Measurements from ENCODE around the gene CCDC92B. TPM values are rescaled to one million over a fixed set of nuclear protein-coding genes. Genes with fewer than 3 reads are reported as not detected.
"Not testable (repeated sequence)": the region's sequence is repeated elsewhere in the genome, so short reads cannot be mapped to it uniquely, and the experiment has no call there.

Gene CCDC92B
- total RNA-seq, 1 donor from 2014 or later: not detected

DNA sequence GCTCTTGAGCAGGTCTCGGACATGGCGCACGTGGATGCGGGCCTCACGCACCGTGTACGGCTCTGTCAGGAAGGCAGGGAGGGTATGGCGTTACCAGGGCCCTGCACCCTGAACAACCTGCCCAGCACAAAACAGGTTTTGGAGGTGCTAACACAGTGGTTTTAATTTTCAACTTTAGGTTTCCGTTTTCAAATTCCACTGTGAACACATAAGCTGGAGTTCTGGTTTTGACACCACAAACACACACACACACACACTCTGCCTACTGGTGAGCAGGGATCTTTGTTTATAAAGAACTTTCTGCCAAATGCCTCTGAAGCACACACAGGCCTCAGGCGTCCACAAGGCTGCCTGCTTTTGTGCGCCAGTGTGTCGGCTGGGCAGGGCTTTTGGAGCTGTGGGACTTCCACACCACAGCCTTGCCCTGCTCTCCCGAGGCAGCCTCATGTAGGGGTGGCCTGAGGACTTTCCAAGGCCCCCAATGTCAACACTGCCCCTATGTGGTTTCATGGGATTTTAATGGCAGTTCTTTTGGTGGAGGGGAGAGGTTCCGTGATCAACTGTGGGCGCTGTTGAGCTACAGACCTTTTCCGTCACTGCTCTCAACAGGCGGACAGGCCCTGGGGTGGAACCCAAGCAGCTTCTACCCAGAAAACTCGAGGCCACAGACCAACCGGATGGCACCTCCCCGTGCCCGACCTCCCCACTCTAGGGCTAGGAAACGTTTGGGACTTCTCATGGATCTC is 47.3 kb downstream of the CCDC92B start:
- DNase-seq: no peak

- DNase-seq: no peak
These were observed 48.1 kb downstream of the CCDC92B start for GRCh38 chr17:2701161-2701995.

DNA sequence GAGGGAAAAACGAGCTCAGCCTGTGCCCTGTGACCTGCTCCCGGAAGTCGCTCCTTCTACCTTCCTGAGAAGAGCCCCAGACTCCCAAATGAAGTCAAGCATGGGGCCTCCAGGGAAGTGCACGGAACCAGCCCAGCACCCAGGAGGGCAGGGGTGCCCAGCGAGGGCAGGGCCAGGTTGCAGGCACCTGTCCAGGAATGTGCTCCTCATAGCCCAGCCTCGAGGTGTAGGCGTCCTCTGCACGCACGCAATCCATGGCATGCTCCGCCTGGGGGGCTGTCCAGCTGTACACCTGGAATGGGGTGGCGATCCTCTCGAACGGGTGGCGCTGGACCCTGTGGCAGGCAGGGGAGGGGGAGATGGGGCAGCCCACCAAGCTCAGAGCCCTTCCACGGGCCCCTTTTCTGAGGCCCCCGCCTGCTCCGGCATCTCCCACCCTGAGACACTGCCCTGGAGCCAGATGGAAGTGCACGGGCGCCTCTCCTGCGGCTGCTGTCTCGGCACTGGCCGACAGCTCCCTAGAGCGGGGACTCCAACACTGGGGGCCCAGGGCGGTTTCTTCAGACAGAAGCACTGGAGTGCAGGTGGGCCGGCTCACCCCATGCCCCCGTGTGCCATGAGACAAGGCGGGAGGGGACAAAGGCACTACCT is 48.8 kb downstream of the CCDC92B start:
- no peak for DNase-seq

DNA sequence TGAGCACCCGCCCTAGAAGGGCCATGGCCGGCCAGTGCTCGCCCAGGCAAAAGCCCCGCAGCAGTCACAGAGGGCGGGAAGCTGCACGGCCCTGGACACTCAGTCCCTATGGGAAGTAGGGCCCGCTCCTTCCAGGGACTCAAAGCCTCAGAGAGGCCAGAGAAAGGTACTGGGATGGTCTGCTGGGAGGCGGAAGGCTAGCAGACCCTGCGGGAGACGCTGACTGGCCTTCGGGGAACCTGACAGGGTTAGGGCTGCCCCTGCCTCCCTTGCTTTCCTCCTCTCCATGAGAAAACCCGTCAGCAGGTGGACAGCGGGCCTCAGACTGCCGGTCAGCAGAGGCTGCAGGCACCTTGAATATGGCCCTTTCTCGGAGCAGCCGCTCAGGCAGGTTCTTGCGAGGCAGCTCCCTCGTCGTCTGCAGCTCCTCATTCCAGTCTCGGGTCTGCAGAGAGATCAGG is 49.4 kb downstream of the CCDC92B start:
- DNase-seq: no peak

DNA sequence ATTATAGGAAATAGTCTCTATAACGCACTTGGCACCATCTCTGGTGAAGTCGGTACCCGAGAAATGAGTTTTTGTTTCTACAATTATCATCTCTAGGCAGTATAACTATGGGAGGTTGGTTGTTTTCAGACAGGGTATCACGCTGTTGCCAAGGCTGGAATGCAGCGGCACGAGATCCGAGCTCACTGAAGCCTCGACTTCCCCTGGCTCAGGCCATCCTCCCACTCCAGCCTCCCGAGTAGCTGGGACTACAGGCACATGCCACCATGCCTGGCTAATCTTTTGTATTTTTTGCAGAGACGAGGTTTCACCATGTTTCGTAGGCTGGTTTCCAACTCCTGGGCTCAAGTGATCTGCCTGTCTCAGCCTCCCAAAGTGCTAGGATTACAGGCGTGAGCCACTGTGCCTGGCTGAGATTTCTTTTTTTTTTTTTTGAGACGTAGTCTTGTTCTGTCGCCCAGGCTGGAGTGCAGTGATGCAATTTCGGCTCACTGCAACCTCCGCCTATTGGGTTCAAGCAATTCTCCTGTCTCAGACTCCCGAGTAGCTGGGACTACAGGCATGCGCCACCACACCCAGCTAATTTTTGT is 50.1 kb downstream of the CCDC92B start:
- DNase-seq: not testable (repeated sequence)

- no peak for DNase-seq
These were observed 51.8 kb downstream of the CCDC92B start for GRCh38 chr17:2697611-2698162.

GRCh38 chr17:2695961-2696760 is 53.3 kb downstream of the CCDC92B start:
- DNase-seq: no peak

GRCh38 chr17:2695243-2695960 is 54.0 kb downstream of the CCDC92B start:
- DNase-seq: no peak

GRCh38 chr17:2694381-2695242 is 54.8 kb downstream of the CCDC92B start:
- DNase-seq: no peak

- no peak for DNase-seq
These were observed 55.7 kb downstream of the CCDC92B start for GRCh38 chr17:2693561-2694380.

- no peak for DNase-seq
These were observed 56.7 kb downstream of the CCDC92B start for GRCh38 chr17:2692781-2693135.

- no peak for DNase-seq
These were observed 57.3 kb downstream of the CCDC92B start for GRCh38 chr17:2691965-2692780.

GRCh38 chr17:2691069-2691871 is 58.2 kb downstream of the CCDC92B start:
- DNase-seq: no peak

DNA sequence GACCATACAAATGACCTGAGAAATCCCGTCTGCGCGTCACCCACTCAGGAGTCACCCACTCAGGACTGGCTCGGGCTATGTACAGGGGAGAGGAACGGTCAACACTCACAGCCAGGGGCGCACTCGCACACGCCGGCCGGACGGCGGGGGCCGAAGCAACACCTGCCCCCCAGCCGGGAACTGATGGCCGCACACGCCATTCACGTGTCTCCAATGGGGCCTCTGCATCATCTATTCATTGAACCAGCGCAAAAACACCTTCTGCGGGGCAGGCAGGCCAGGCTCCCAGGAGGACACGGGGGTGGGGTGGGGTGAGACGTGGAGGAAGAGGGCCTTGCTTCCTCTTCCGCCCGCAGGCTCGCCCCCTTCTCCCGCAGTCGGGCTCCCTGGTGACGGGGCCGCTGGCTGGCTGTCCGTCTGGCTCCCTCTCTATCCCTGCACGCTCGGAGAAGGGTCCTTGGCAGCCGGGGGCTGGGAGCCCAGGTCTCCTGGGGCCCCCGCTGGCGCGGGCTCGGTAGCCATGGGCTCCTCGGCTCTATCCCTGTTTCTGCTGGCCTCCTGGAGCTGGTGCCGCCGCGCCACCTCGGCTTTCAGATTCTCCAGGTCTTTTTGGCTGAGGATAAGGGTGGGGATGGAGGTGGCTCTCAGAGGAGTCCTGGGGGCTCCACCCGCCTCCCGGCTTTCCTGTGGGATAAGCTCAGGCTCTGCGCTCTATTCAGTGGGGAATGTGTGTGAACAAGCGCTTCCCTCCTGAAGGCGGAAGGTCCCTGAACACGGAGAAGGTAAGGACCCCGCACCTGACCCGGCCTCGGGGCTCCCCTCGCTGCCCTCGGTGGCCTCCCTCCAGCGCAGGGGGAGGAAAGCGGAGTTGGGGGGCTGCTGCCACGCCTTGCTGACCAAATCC is 59.0 kb downstream of the CCDC92B start:
- DNase-seq: no peak

- no peak for DNase-seq
These were observed 59.9 kb downstream of the CCDC92B start for GRCh38 chr17:2689411-2690164.

Measured in dermis blood vessel endothelial cell (primary cell).